Activated CD8-positive, alpha-beta T cell treated with anti-CD3 and anti-CD28 coated beads for 36 hours (primary cell): Measurements from ENCODE around the gene CAB39. TPM values are rescaled to one million over a fixed set of nuclear protein-coding genes. Genes with fewer than 3 reads are reported as not detected.
A peak's percentile ranks its signal among the peaks of the same experiment; 100 is the strongest.

Source experiments
- ATAC-seq: fragments of 200-7000 bp; cut with Tn5 transposase; one replicate; pipeline ENCODE4 v1.10.0; 2021; ENCODE audit warnings: mild to moderate bottlenecking, moderate library complexity
- CTCF ChIA-PET: fragments of 350-600 bp; sonication (Branson Sonifier 250); formaldehyde crosslinking; loops from one replicate; lab custom pipeline; 2021; ENCODE audit warnings: antibody characterized with exemption; lab: Charles Lee
- POLR2A ChIA-PET: fragments of 350-600 bp; sonication (Branson Sonifier 250); formaldehyde crosslinking; loops from one replicate; lab custom pipeline; 2021; ENCODE audit warnings: antibody characterized with exemption; lab: Charles Lee
- DNase-seq: peaks from one replicate; pipeline ENCODE4 v3.0.0-alpha.2; 2020
- H3K27ac Mint-ChIP-seq: one replicate; pipeline ENCODE4 v1.8.0; 2021; ENCODE audit warnings: mild to moderate bottlenecking, mixed read lengths
- H3K27me3 Mint-ChIP-seq: one replicate; pipeline ENCODE4 v1.8.0; 2021; ENCODE audit warnings: mixed read lengths
- H3K36me3 Mint-ChIP-seq: one replicate; pipeline ENCODE4 v1.8.0; 2021; ENCODE audit warnings: low read depth, mixed read lengths
- H3K4me1 Mint-ChIP-seq: one replicate; pipeline ENCODE4 v1.8.0; 2021; ENCODE audit warnings: low read depth, mixed read lengths
- H3K4me3 Mint-ChIP-seq: one replicate; pipeline ENCODE4 v1.8.0; 2021; ENCODE audit warnings: mild to moderate bottlenecking, moderate library complexity, mixed read lengths
- H3K9me3 Mint-ChIP-seq: one replicate; pipeline ENCODE4 v1.8.0; 2021; ENCODE audit warnings: mixed read lengths
- intact Hi-C: fragments of 100-400 bp; cut with micrococcal nuclease; formaldehyde crosslinking; loops from one replicate; pipeline ENCODE4 v1.10.0; 2022
- total RNA-seq, 2 experiments: library from RNA; stranded (reverse); gene quantifications; one replicate each; pipeline ENCODE4 v1.2.3, GENCODE V29; 2021
- TF ChIP-seq, protein P1 (sequence below): fragments of 200-600 bp; IDR thresholded peaks from one replicate; pipeline ENCODE4 v1.8.0; 2022; ENCODE audit warnings: antibody characterized with exemption, mild to moderate bottlenecking

Gene CAB39
- total RNA-seq, 2 experiments from 2014 or later = 119 to 120 TPM

DNA sequence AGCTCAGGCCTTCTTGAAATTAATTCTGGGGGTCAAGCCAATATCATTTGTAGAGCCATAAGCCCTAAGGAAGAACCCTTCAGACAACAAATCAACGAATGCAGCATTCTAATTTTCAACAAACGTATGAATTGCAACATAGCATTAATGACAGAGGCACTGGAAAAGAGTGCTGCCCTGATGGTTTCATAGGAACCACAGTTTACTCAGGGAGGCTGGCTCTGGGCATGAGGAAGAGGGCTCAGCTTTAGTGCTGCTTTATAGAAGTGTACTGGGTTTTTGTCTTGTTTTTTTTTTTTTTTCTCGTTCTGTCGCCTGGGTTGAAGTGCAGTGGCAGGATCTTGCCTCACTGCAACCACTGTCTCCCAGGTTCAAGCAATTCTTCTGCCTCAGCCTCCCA is 36.1 kb upstream of the CAB39 start:
- intact Hi-C loops = no loop called here
- no peak for DNase-seq
- Mint-ChIP-seq H3K27ac (no peak overlapping the region), H3K36me3 (peaks cover 8% of the 10 kb centered on the region), H3K9me3 (peaks cover 13% of the 10 kb centered on the region), H3K4me3 (no peak overlapping the region), H3K4me1 (peaks cover 29% of the 10 kb centered on the region), H3K27me3 (no peaks in the 10 kb centered on the region)
- POLR2A ChIA-PET = interaction anchor here (0.7 to 1.2 kb wide), 3 partner anchors 18 to 105 kb away, joined by 3 read pairs; no protein-coding TSS in a partner anchor
- ATAC-seq = no peak
- TF ChIP-seq, protein P1, sequence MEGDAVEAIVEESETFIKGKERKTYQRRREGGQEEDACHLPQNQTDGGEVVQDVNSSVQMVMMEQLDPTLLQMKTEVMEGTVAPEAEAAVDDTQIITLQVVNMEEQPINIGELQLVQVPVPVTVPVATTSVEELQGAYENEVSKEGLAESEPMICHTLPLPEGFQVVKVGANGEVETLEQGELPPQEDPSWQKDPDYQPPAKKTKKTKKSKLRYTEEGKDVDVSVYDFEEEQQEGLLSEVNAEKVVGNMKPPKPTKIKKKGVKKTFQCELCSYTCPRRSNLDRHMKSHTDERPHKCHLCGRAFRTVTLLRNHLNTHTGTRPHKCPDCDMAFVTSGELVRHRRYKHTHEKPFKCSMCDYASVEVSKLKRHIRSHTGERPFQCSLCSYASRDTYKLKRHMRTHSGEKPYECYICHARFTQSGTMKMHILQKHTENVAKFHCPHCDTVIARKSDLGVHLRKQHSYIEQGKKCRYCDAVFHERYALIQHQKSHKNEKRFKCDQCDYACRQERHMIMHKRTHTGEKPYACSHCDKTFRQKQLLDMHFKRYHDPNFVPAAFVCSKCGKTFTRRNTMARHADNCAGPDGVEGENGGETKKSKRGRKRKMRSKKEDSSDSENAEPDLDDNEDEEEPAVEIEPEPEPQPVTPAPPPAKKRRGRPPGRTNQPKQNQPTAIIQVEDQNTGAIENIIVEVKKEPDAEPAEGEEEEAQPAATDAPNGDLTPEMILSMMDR = no peak
- CTCF ChIA-PET = interaction anchor here (0.9 to 2.7 kb wide), 3 partner anchors 11 to 38 kb away, joined by 3 to 11 read pairs (median 5); no protein-coding TSS in a partner anchor

DNA sequence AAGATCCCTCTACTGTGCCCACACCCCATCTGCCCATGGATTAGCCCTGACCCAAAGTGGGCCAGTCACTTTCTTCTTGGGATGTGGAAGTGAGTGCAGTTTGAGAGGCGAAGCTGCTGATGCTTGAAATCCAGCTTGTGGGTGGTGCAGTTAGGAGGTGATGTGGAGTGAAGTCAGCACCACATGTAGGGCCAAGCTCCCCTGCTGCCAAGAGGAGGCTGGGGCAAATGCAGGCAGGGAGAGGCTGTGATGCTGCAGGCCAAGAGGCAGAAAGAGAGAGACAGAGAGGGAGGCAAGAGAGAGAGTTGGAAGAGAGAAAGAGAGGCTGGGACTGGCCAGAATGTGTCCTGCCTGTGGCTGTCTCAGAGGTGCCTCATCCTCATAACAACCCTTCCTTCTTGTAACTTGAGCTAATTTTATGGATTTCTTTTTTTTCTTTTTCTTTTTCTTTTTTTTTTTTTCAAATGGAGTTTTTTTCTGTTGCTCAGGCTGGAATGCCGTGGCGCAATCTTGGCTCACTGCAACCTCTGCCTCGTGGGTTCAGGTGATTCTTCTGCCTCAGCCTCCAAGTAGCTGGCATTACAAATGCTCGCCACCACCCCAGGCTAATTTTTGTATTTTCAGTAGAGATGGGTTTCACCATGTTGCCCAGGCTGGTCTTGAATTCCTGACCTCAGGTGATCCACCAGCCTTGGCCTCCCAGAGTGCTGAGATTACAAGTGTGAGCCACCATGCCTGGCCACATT is 35.3 kb upstream of the CAB39 start:
- TF ChIP-seq, protein P1 = no peak
- no peak overlapping the region for H3K4me3 Mint-ChIP-seq
- POLR2A ChIA-PET = interaction anchor here (0.8 to 2.3 kb wide), 6 partner anchors 8 to 56 kb away, joined by 3 to 7 read pairs (median 4); no protein-coding TSS in a partner anchor
- peaks cover 8% of the 10 kb centered on the region for H3K36me3 Mint-ChIP-seq
- CTCF ChIA-PET = interaction anchor here (1.5 to 2.7 kb wide), 4 partner anchors 11 to 37 kb away, joined by 4 to 11 read pairs (median 7); no protein-coding TSS in a partner anchor
- peaks cover 29% of the 10 kb centered on the region for H3K4me1 Mint-ChIP-seq
- DNase-seq (no peak), ATAC-seq (no peak)
- no peaks in the 10 kb centered on the region for H3K27me3 Mint-ChIP-seq
- intact Hi-C loops = no loop called here
- H3K9me3 Mint-ChIP-seq = peaks cover 13% of the 10 kb centered on the region
- peak overlapping the region; percentile 70 for H3K27ac Mint-ChIP-seq

DNA sequence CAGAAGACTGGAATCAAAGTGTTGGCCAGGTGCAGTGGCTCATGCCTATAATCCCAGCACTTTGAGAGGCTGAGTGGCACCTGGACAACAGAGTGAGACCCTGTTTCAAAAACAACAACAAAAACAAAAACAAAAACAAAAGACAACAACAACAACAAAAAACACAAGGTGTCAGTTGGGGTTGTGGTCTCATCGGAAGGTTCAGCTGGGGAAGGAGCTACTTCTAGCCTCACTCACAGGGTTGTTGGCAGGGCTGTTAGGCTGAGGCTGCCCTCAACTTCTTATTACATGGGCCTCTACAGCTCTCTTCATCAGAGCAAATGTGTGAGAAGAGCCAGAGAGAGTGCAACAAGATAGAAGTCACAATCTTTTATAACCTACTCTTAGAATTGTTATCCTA is 34.6 kb upstream of the CAB39 start:
- ChIA-PET POLR2A (interaction anchor here (0.5 to 2.3 kb wide), 5 partner anchors 9 to 829 kb away, joined by 3 to 7 read pairs (median 5); no protein-coding TSS in a partner anchor), CTCF (interaction anchor here (0.9 to 3.1 kb wide), 6 partner anchors 8 to 63 kb away, joined by 3 to 20 read pairs (median 7); no protein-coding TSS in a partner anchor)
- Mint-ChIP-seq H3K36me3 (peaks cover 8% of the 10 kb centered on the region), H3K27ac (peak overlapping the region; percentile 70), H3K27me3 (no peaks in the 10 kb centered on the region), H3K4me1 (peaks cover 29% of the 10 kb centered on the region), H3K4me3 (no peak overlapping the region), H3K9me3 (peaks cover 13% of the 10 kb centered on the region)
- intact Hi-C loops = no loop called here
- ATAC-seq = peak; percentile 42
- peak; percentile 19 for DNase-seq
- TF ChIP-seq, protein P1 = no peak

DNA sequence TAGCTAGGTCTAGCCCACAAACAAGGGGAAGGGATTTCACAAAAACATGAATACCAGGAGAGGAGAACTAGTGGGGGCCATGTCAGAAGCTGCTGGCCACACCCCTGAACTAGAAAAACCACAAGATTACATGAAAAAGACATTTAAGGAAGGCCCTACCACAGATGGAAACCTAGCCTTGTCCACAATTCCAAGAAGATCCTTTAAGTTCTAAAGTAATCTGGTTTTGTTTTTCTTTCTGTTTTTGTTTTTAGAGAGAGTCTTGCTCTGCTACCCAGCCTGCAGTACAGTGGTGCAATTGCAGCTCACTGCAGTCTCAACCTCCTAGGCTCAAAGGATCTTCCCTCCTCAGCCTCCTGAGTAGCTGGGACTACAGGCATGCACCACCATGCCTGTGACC is 34.2 kb upstream of the CAB39 start:
- ATAC-seq = peak; percentile 64
- Mint-ChIP-seq H3K27ac (peak overlapping the region; percentile 70), H3K4me1 (peaks cover 29% of the 10 kb centered on the region), H3K9me3 (peaks cover 13% of the 10 kb centered on the region), H3K27me3 (no peaks in the 10 kb centered on the region), H3K4me3 (no peak overlapping the region), H3K36me3 (peaks cover 8% of the 10 kb centered on the region)
- intact Hi-C loops = no loop called here
- TF ChIP-seq, protein P1 = no peak
- ChIA-PET CTCF (interaction anchor here (0.9 to 3.1 kb wide), 8 partner anchors 9 to 64 kb away, joined by 3 to 20 read pairs (median 5); no protein-coding TSS in a partner anchor), POLR2A (interaction anchor here (0.5 to 2.3 kb wide), 5 partner anchors 10 to 828 kb away, joined by 3 to 7 read pairs (median 5); no protein-coding TSS in a partner anchor)
- peak; percentile 21 for DNase-seq
